Vagina (tissue), 2 donors: ENCODE data around the gene RSPH1. TPM values are rescaled to one million over a fixed set of nuclear protein-coding genes. Genes with fewer than 3 reads are reported as not detected.
A peak's percentile ranks its signal among the peaks of the same experiment; 100 is the strongest.

Source experiments
- DNase-seq, 2 donors: peaks; one replicate each; pipeline ENCODE4 v3.0.0-alpha.2; 2017; ENCODE audit errors: extremely low spot score in 2 of 2
- H3K27ac ChIP-seq: fragments of 200-600 bp; sonication (generic); one replicate; pipeline ENCODE4 v1.5.1; 2019
- H3K27me3 ChIP-seq: fragments of 200-600 bp; sonication (generic); one replicate; pipeline ENCODE4 v1.5.1; 2019
- H3K36me3 ChIP-seq, 2 donors: fragments of 200-600 bp; sonication (generic); one replicate each; pipeline ENCODE4 v1.5.1; 2017 to 2019
- H3K4me1 ChIP-seq: fragments of 200-600 bp; sonication (generic); one replicate; pipeline ENCODE4 v1.5.1; 2019
- H3K4me3 ChIP-seq, 2 donors: fragments of 200-600 bp; sonication (generic); 1 replicate in 1 of 2; 2 replicates in 1 of 2; pipeline ENCODE4 v1.5.1; 2016 to 2019
- H3K9me3 ChIP-seq: fragments of 200-600 bp; sonication (generic); one replicate; pipeline ENCODE4 v1.5.1; 2019
- CTCF ChIP-seq, 3 experiments: fragments of 450-650 bp in 2 of 3; fragments of 200-600 bp in 1 of 3; sonication (generic) in 1 of 3; IDR thresholded peaks; one replicate each; pipeline ENCODE4 v1.5.1; 2017 to 2019; ENCODE audit warnings: antibody characterized with exemption in 3 of 3, mild to moderate bottlenecking in 2 of 3, moderate library complexity in 2 of 3
- POLR2A ChIP-seq, 2 donors: fragments of 450-650 bp; IDR thresholded peaks; one replicate each; pipeline ENCODE4 v1.6.1; 2017; ENCODE audit warnings: antibody characterized with exemption in 2 of 2, mild to moderate bottlenecking in 2 of 2, moderate library complexity in 2 of 2
- POLR2AphosphoS5 ChIP-seq, 2 donors: sonication (generic); formaldehyde crosslinking; IDR thresholded peaks; one replicate each; pipeline ENCODE4 v1.9.0; 2017; ENCODE audit warnings: antibody characterized with exemption in 2 of 2, mild to moderate bottlenecking in 2 of 2, low read depth in 1 of 2; ENCODE audit not compliant: insufficient read depth in 1 of 2
- intact Hi-C: fragments of 100-400 bp; cut with DNase I; formaldehyde crosslinking; loops from one replicate; pipeline ENCODE4 v1.15.1; 2023
- total RNA-seq: library from RNA; depleted of rRNA; stranded (reverse); fragments of >200 nt; gene quantifications from one replicate; pipeline ENCODE4 v1.2.3, GENCODE V29; 2016

The RSPH1 gene
- total RNA-seq, 1 donor from 2014 or later: not detected

- H3K36me3 ChIP-seq: no peaks in the 10 kb centered on the region
- H3K27ac ChIP-seq: no peak overlapping the region
- H3K9me3 ChIP-seq: no peaks in the 10 kb centered on the region
- no peaks in the 10 kb centered on the region for H3K27me3 ChIP-seq
- H3K4me1 ChIP-seq: peaks cover 12% of the 10 kb centered on the region
- no peak overlapping the region for H3K4me3 ChIP-seq
- intact Hi-C loops: no loop called here
- no peak for TF ChIP-seq POLR2AphosphoS5 (IDR thresholded peaks at IDR 0.05; ENCODE audit: insufficient read depth in 1 of 2, low read depth in 1 of 2)
- no peak for DNase-seq
Observed at GRCh38 chr21:42478504-42478903, 17.5 kb downstream of the RSPH1 start.

DNA sequence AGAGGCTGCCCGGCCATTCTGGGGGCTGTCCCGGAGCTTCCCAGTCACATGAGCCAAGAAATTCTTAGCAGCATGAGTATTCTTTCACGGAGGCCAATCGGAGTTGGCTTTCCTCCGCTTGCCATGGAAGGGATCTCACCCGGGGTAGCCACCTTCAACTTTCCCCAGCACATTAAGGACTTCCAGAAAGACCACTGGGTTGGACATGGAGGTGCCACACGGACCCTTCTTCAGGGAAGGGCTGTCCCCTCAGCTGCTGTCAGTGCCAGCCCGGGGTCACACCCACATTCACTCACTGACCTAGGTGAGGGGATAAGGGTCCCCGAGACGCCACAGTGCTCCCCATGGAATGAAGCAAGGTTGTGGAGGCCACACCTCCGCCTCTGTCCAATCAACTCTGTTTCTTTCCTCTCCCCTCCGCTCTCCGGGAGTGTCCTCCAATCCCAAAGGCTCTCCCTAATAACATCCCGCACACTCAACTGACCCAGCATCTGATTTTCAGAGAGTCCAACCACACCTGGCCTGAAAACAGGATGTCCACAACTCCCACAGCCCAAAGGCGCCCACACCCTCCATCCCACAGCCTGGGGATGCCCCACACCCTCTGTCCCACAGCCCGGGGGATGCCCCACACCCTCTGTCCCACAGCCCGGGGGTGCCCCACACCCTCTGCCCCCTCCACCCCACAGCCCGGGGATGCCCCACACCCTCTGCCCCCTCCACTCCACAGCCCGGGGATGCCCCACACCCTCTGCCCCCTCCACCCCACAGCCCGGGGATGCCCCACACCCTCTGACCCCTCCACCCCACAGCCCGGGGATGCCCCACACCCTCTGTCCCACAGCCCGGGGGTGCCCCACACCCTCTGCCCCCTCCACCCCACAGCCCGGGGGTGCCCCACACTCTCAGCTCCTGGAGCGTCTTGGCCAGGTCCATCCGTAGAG is 19.4 kb downstream of the RSPH1 start:
- Histone ChIP-seq H3K27me3 (no peaks in the 10 kb centered on the region), H3K9me3 (no peaks in the 10 kb centered on the region), H3K27ac (no peak overlapping the region), H3K4me3 (no peak overlapping the region), H3K4me1 (peaks cover 12% of the 10 kb centered on the region), H3K36me3 (no peaks in the 10 kb centered on the region)
- no peak for DNase-seq
- TF ChIP-seq POLR2A (IDR thresholded peaks at IDR 0.05) (no peak), CTCF (IDR thresholded peaks at IDR 0.05) (no peak), POLR2AphosphoS5 (IDR thresholded peaks at IDR 0.05; ENCODE audit: insufficient read depth in 1 of 2, low read depth in 1 of 2) (no peak)
- intact Hi-C loops: no loop called here

GRCh38 chr21:42475526-42476387 is 20.3 kb downstream of the RSPH1 start:
- TF ChIP-seq CTCF (IDR thresholded peaks at IDR 0.05) (no peak), POLR2A (IDR thresholded peaks at IDR 0.05) (no peak), POLR2AphosphoS5 (IDR thresholded peaks at IDR 0.05; ENCODE audit: insufficient read depth in 1 of 2, low read depth in 1 of 2) (no peak)
- Histone ChIP-seq H3K27ac (no peak overlapping the region), H3K9me3 (no peaks in the 10 kb centered on the region), H3K27me3 (no peaks in the 10 kb centered on the region), H3K4me3 (no peak overlapping the region), H3K4me1 (peaks cover 12% of the 10 kb centered on the region), H3K36me3 (no peaks in the 10 kb centered on the region)
- no peak for DNase-seq
- intact Hi-C loops: no loop called here

DNA sequence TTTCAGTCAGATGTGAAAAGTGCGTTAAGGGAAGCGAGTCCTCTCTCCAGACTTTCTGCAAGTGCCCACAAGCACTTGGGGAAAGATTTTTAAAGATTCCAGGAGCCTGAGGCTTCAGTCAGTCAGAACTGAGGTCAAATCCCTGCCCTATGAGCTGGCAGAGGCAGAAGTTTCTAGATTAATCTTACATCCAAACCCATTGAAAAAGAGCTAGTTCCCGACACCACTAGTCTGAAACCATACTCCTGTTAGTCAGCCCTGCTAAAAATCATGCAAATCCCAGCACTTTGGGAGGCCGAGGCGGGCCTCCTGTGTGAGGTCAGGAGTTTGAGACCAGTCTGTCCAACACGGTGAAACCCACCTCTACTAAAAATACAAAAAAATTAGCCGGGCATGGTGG is 21.0 kb downstream of the RSPH1 start:
- peak in 1 of 2 donors; percentile 37 for DNase-seq
- intact Hi-C loops: no loop called here
- TF ChIP-seq CTCF (IDR thresholded peaks at IDR 0.05) (no peak), POLR2A (IDR thresholded peaks at IDR 0.05) (no peak), POLR2AphosphoS5 (IDR thresholded peaks at IDR 0.05; ENCODE audit: insufficient read depth in 1 of 2, low read depth in 1 of 2) (no peak)
- Histone ChIP-seq H3K9me3 (no peaks in the 10 kb centered on the region), H3K27me3 (no peaks in the 10 kb centered on the region), H3K36me3 (no peaks in the 10 kb centered on the region), H3K4me3 (no peak overlapping the region), H3K27ac (no peak overlapping the region), H3K4me1 (peaks cover 12% of the 10 kb centered on the region)

DNA sequence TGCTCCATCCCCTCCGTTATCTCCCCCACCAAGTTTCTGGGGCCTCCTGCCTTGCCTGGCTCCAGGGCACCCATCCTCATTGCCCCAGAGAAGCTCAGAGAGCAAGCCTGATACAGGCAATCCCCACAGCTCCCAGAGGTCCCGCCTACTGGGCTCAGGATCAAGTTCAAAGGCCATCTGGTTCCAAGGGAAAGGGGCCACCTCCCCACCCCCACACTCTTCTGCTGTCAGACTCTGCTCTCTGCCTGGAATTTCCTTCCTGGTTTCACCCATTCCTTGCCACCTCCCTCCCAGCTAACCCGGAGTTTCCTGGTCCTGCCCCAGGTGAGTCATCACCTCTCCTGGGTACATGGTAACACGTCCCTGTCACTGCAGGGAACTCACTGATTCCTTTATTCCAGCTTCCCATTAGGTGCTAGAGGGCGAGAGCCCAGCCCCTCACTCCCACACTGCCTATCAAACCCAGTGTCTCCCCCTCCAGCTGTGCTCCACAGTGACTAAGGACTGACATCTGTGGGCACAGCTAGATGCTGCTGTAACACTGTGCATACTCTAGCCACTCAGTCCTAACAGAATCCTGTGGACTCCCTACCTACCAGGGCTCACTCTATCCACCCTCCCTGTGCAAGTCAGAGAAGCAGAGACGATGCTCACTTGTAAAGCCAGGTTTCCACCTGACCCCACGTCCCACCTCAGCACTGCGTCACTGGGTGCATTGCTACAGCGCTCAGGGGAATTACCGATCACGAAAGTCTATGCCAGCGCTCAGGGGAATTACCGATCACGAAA is 21.8 kb downstream of the RSPH1 start:
- H3K9me3 ChIP-seq: no peaks in the 10 kb centered on the region
- DNase-seq: peak in 1 of 2 donors; percentile 96
- no peak overlapping the region for H3K27ac ChIP-seq
- H3K36me3 ChIP-seq: no peaks in the 10 kb centered on the region
- H3K4me3 ChIP-seq: no peak overlapping the region
- no peaks in the 10 kb centered on the region for H3K27me3 ChIP-seq
- TF ChIP-seq POLR2AphosphoS5 (IDR thresholded peaks at IDR 0.05; ENCODE audit: insufficient read depth in 1 of 2, low read depth in 1 of 2) (peak; percentile 20 to 58), POLR2A (IDR thresholded peaks at IDR 0.05) (no peak)
- peaks cover 18% of the 10 kb centered on the region for H3K4me1 ChIP-seq
- intact Hi-C loops: no loop called here
